NCI-H1092 treated with DMSO at 0.1 percent for 48 hours (cell line): Measurements from ENCODE around the gene IGF2R.
"Not testable (repeated sequence)": the region's sequence is repeated elsewhere in the genome, so short reads cannot be mapped to it uniquely, and the experiment has no call there.

Experiments
- DNase-seq: peaks from one replicate; lab custom pipeline; 2025; lab: John Stamatoyannopoulos, UW

Gene IGF2R

GRCh38 chr6:159996626-159997497, 28.0 kb downstream of the IGF2R start:
- no peak for DNase-seq

- DNase-seq: no peak
These were observed 28.7 kb downstream of the IGF2R start for GRCh38 chr6:159997498-159998101.

GRCh38 chr6:159998538-159998937, 29.7 kb downstream of the IGF2R start:
- no peak for DNase-seq

GRCh38 chr6:159999240-159999671, 30.4 kb downstream of the IGF2R start:
- no peak for DNase-seq

- no peak for DNase-seq
These were observed 31.4 kb downstream of the IGF2R start for GRCh38 chr6:160000280-160000704.

GRCh38 chr6:160000893-160001427, 32.1 kb downstream of the IGF2R start:
- not testable (repeated sequence) for DNase-seq

GRCh38 chr6:160002882-160003281, 34.0 kb downstream of the IGF2R start:
- no peak for DNase-seq

- no peak for DNase-seq
These were observed 35.1 kb downstream of the IGF2R start for GRCh38 chr6:160004018-160004417.

GRCh38 chr6:160004419-160005175, 35.7 kb downstream of the IGF2R start:
- no peak for DNase-seq

- no peak for DNase-seq
These were observed 36.3 kb downstream of the IGF2R start for GRCh38 chr6:160005211-160005610.

GRCh38 chr6:160005861-160006540, 37.1 kb downstream of the IGF2R start:
- no peak for DNase-seq

GRCh38 chr6:160007145-160007544, 38.3 kb downstream of the IGF2R start:
- no peak for DNase-seq

GRCh38 chr6:160007611-160008010, 38.7 kb downstream of the IGF2R start:
- no peak for DNase-seq

GRCh38 chr6:160010067-160010466, 41.2 kb downstream of the IGF2R start:
- DNase-seq: no peak

- peak; percentile 69 for DNase-seq
These were observed 45.3 kb downstream of the IGF2R start for GRCh38 chr6:160013987-160014868.

GRCh38 chr6:160014869-160015182, 45.9 kb downstream of the IGF2R start:
- DNase-seq: no peak

- no peak for DNase-seq
These were observed 47.1 kb downstream of the IGF2R start for GRCh38 chr6:160015778-160016684.

GRCh38 chr6:160022101-160022500, 53.2 kb downstream of the IGF2R start:
- DNase-seq: no peak

GRCh38 chr6:160022793-160023192, 53.9 kb downstream of the IGF2R start:
- DNase-seq: no peak

GRCh38 chr6:160024152-160024551, 55.3 kb downstream of the IGF2R start:
- DNase-seq: no peak
